ENCODE measurements around the gene DPH5. TPM values are rescaled to one million over a fixed set of nuclear protein-coding genes. Genes with fewer than 3 reads are reported as not detected.
"Not testable (repeated sequence)": the region's sequence is repeated elsewhere in the genome, so short reads cannot be mapped to it uniquely, and the experiment has no call there.

The DPH5 gene
- polyA plus RNA-seq, 4 donors: 16.8 to 34.8 (median 24.1) TPM

GRCh38 chr1:101043776-101044175 lies 18.2 kb upstream of the DPH5 start:
- peaks cover 0 to 16% of the 10 kb centered on the region in 2 donors for H3K9me3 ChIP-seq (ENCODE audit: control insufficient read depth in 2 of 2, insufficient read depth in 1 of 2, low read depth in 1 of 2, low read length in 1 of 2)
- FAIRE-seq (no peak), DNase-seq (peak in 1 of 2 donors; percentile 7)
- peaks cover 0 to 10% (median 2%) of the 10 kb centered on the region in 3 donors for H3K36me3 ChIP-seq (ENCODE audit: control insufficient read depth in 3 of 3, insufficient read depth in 2 of 3, low read depth in 1 of 3, low read length in 3 of 3)
- H3K4me3 ChIP-seq (ENCODE audit: low read depth in 1 of 3, low read length in 3 of 3): no peak overlapping the region
- no peak overlapping the region for H3K27ac ChIP-seq (ENCODE audit: low read depth in 1 of 3, low read length in 2 of 3)
- H3K4me1 ChIP-seq (ENCODE audit: control insufficient read depth in 3 of 3, insufficient read depth in 2 of 3, low read depth in 1 of 3, low read length in 2 of 3): peaks cover 0 to 3% (median 0%) of the 10 kb centered on the region in 3 donors
- H3K27me3 ChIP-seq (ENCODE audit: control insufficient read depth in 3 of 3, insufficient read depth in 3 of 3, low read length in 3 of 3): no peaks in the 10 kb centered on the region
- 88 to 93% (median 89%) methylated on average over 2 of the region's 2 CpGs for WGBS, 3 donors

DNA sequence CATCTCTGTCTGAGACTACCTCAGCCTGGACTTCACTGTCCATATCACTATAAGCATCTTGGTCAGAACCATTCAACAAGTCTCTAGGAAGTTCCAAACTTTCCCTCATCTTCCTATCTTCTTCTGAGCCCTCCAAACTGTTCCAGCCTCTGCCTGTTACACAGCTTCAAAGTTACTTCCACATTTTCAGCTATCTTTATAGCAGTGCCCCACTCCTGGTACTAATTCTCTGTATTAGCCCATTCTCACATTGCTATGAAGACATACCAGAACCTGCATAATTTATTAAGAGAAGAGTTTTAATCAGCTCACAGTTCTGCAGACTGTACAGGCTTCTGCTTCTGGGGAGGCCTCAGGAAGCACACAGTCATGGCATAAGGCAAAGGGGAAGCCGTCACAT lies 15.7 kb upstream of the DPH5 start:
- FAIRE-seq (no peak), DNase-seq (no peak)
- Histone ChIP-seq H3K27me3 (ENCODE audit: control insufficient read depth in 3 of 3, insufficient read depth in 3 of 3, low read length in 3 of 3) (no peaks in the 10 kb centered on the region), H3K27ac (ENCODE audit: low read depth in 1 of 3, low read length in 2 of 3) (no peak overlapping the region), H3K4me1 (ENCODE audit: control insufficient read depth in 3 of 3, insufficient read depth in 2 of 3, low read depth in 1 of 3, low read length in 2 of 3) (peaks cover 0 to 3% (median 0%) of the 10 kb centered on the region in 3 donors), H3K36me3 (ENCODE audit: control insufficient read depth in 3 of 3, insufficient read depth in 2 of 3, low read depth in 1 of 3, low read length in 3 of 3) (peaks cover 0 to 10% (median 2%) of the 10 kb centered on the region in 3 donors), H3K4me3 (ENCODE audit: low read depth in 1 of 3, low read length in 3 of 3) (no peak overlapping the region), H3K9me3 (ENCODE audit: control insufficient read depth in 2 of 2, insufficient read depth in 1 of 2, low read depth in 1 of 2, low read length in 1 of 2) (peaks cover 0 to 16% of the 10 kb centered on the region in 2 donors)
- 86 to 100% (median 92%) methylated on average over 1 of the region's 1 CpG for WGBS, 3 donors

DNA sequence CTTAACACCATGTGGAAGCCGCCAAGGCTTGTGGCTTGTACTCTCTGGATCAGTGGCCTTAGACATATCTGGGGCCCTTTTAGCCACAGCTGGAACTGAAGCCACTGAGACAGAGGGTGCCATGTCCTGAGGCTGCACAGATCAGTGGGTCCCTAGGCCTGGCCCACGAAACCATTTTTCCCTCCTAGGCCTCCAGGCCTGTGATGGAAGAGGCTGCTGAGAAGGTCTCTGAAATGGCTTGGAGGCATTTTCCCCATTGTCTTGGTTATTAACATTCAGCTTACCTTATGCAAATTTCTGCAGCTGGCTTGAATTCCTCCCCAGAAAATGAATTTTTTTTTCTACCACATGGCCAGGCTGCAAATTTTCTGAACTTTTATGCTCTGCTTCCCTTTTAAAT lies 15.1 kb upstream of the DPH5 start:
- DNase-seq (no peak), FAIRE-seq (no peak)
- Histone ChIP-seq H3K4me1 (ENCODE audit: control insufficient read depth in 3 of 3, insufficient read depth in 2 of 3, low read depth in 1 of 3, low read length in 2 of 3) (peaks cover 0 to 3% (median 0%) of the 10 kb centered on the region in 3 donors), H3K27ac (ENCODE audit: low read depth in 1 of 3, low read length in 2 of 3) (no peak overlapping the region), H3K27me3 (ENCODE audit: control insufficient read depth in 3 of 3, insufficient read depth in 3 of 3, low read length in 3 of 3) (no peaks in the 10 kb centered on the region), H3K4me3 (ENCODE audit: low read depth in 1 of 3, low read length in 3 of 3) (no peak overlapping the region), H3K36me3 (ENCODE audit: control insufficient read depth in 3 of 3, insufficient read depth in 2 of 3, low read depth in 1 of 3, low read length in 3 of 3) (peaks cover 0 to 10% (median 2%) of the 10 kb centered on the region in 3 donors), H3K9me3 (ENCODE audit: control insufficient read depth in 2 of 2, insufficient read depth in 1 of 2, low read depth in 1 of 2, low read length in 1 of 2) (peaks cover 0 to 16% of the 10 kb centered on the region in 2 donors)
- whole genome bisulfite sequencing, 3 donors: 96 to 100% (median 97%) methylated on average over 2 of the region's 2 CpGs

DNA sequence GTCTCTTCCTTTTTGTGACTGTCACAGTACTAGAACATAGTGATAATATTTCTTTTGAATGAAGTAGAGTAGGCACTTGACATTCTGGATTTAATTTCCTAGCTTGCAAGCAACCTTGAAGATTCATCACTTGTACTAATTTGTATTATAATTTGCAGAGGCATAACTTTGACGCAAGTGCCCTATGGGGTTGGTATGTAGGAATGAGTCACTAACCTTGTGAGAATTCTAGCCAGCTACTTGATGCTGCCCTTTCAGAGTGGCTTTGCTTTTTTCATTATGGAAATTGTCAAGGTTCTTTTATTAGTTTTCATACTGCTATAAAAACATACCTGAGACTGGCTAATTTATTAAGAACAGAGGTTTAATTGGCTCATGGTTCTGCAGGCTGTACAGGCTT lies 13.7 kb upstream of the DPH5 start:
- Histone ChIP-seq H3K27ac (ENCODE audit: low read depth in 1 of 3, low read length in 2 of 3) (no peak overlapping the region), H3K9me3 (ENCODE audit: control insufficient read depth in 2 of 2, insufficient read depth in 1 of 2, low read depth in 1 of 2, low read length in 1 of 2) (peaks cover 0 to 16% of the 10 kb centered on the region in 2 donors), H3K4me3 (ENCODE audit: low read depth in 1 of 3, low read length in 3 of 3) (no peak overlapping the region), H3K36me3 (ENCODE audit: control insufficient read depth in 3 of 3, insufficient read depth in 2 of 3, low read depth in 1 of 3, low read length in 3 of 3) (peaks cover 0 to 10% (median 2%) of the 10 kb centered on the region in 3 donors), H3K4me1 (ENCODE audit: control insufficient read depth in 3 of 3, insufficient read depth in 2 of 3, low read depth in 1 of 3, low read length in 2 of 3) (peaks cover 0 to 1% (median 0%) of the 10 kb centered on the region in 3 donors), H3K27me3 (ENCODE audit: control insufficient read depth in 3 of 3, insufficient read depth in 3 of 3, low read length in 3 of 3) (no peaks in the 10 kb centered on the region)
- FAIRE-seq: no peak
- WGBS, 3 donors: 96 to 100% (median 100%) methylated on average over 1 of the region's 1 CpG
- DNase-seq: no peak

DNA sequence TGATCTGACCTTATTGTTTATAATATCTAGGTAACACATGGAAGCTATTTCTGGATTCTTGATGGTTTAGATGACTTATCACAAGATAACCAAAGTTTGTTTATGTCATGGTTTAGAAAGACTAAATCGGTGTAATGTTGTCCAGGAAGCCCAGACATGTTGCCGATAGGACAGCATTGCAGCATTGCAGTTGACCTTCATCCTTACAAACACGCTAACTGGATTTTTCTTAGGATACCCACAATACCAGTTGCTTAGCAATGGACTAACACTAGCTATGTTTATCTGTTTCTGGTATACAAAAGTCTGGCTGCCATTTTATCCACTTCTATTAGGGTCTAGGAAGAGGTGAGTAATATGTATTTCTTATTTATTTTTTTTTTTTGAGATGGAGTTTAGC lies 11.7 kb upstream of the DPH5 start:
- 87 to 93% (median 89%) methylated on average over 3 of the region's 3 CpGs for WGBS, 3 donors

DNA sequence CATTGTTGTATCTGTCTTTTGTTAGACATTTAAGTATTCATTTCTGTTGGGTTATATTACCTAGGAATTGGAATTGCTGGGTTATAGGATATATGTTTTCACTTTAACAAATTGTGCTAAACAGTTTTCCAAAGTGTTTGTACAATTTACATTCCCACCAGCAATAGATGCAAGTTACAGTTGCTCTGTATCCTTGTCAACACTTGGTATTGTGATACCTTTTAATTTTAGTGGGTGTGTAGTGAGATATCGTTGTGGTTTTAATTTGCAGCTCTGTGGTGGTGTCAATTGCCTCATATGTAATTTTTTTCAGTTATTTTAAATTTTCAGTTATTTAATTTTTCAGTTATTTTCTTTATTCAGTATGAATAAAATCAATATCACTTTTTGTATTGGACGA lies 7.4 kb upstream of the DPH5 start:
- H3K4me3 ChIP-seq (ENCODE audit: low read depth in 1 of 3, low read length in 3 of 3): no peak overlapping the region
- no peak for DNase-seq
- H3K9me3 ChIP-seq (ENCODE audit: control insufficient read depth in 2 of 2, insufficient read depth in 1 of 2, low read depth in 1 of 2, low read length in 1 of 2): no peaks in the 10 kb centered on the region
- peak; percentile 30 for FAIRE-seq
- H3K36me3 ChIP-seq (ENCODE audit: control insufficient read depth in 3 of 3, insufficient read depth in 2 of 3, low read depth in 1 of 3, low read length in 3 of 3): no peaks in the 10 kb centered on the region
- 95 to 99% (median 97%) methylated on average over 2 of the region's 2 CpGs for WGBS, 3 donors
- H3K4me1 ChIP-seq (ENCODE audit: control insufficient read depth in 3 of 3, insufficient read depth in 2 of 3, low read depth in 1 of 3, low read length in 2 of 3): no peaks in the 10 kb centered on the region
- H3K27ac ChIP-seq (ENCODE audit: low read depth in 1 of 3, low read length in 2 of 3): no peak overlapping the region
- H3K27me3 ChIP-seq (ENCODE audit: control insufficient read depth in 3 of 3, insufficient read depth in 3 of 3, low read length in 3 of 3): no peaks in the 10 kb centered on the region

More for the DNA sequence above, 11.7 kb upstream of the DPH5 start:
- Histone ChIP-seq H3K27me3 (ENCODE audit: control insufficient read depth in 3 of 3, insufficient read depth in 3 of 3, low read length in 3 of 3) (no peaks in the 10 kb centered on the region), H3K27ac (ENCODE audit: low read depth in 1 of 3, low read length in 2 of 3) (no peak overlapping the region), H3K36me3 (ENCODE audit: control insufficient read depth in 3 of 3, insufficient read depth in 2 of 3, low read depth in 1 of 3, low read length in 3 of 3) (peaks cover 0 to 10% (median 0%) of the 10 kb centered on the region in 3 donors), H3K4me3 (ENCODE audit: low read depth in 1 of 3, low read length in 3 of 3) (no peak overlapping the region), H3K4me1 (ENCODE audit: control insufficient read depth in 3 of 3, insufficient read depth in 2 of 3, low read depth in 1 of 3, low read length in 2 of 3) (no peaks in the 10 kb centered on the region), H3K9me3 (ENCODE audit: control insufficient read depth in 2 of 2, insufficient read depth in 1 of 2, low read depth in 1 of 2, low read length in 1 of 2) (peaks cover 0 to 16% of the 10 kb centered on the region in 2 donors)
- DNase-seq (no peak), FAIRE-seq (no peak)

DNA sequence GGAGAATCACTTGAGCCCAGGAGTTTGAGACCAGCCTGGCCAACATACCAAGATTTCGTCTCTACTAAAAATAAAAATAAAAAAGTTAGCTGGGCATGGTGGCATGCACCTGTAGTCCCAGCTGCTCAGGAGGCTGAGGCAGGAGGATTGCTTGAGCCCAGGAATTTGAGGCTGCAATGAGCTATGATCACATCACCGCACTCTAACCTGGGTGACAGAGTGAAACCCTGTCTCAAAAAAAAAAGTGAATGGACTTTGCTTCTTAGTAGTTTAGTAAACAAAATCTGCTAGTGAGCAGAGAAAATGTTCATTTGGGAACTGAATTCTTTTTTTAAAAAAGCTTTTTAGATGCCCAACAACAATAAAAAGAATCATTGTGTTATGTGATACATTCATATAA lies 6.5 kb upstream of the DPH5 start:
- FAIRE-seq; H3K4me3 ChIP-seq (ENCODE audit: low read depth in 1 of 3, low read length in 3 of 3): not testable (repeated sequence)
- 96 to 98% (median 97%) methylated on average over 2 of the region's 2 CpGs for WGBS, 3 donors

GRCh38 chr1:101030881-101031280 lies 5.3 kb upstream of the DPH5 start:
- no peak overlapping the region for H3K4me3 ChIP-seq (ENCODE audit: low read depth in 1 of 3, low read length in 3 of 3)
- H3K27me3 ChIP-seq (ENCODE audit: control insufficient read depth in 3 of 3, insufficient read depth in 3 of 3, low read length in 3 of 3): no peaks in the 10 kb centered on the region
- no peaks in the 10 kb centered on the region for H3K9me3 ChIP-seq (ENCODE audit: control insufficient read depth in 2 of 2, insufficient read depth in 1 of 2, low read depth in 1 of 2, low read length in 1 of 2)
- H3K36me3 ChIP-seq (ENCODE audit: control insufficient read depth in 3 of 3, insufficient read depth in 2 of 3, low read depth in 1 of 3, low read length in 3 of 3): no peaks in the 10 kb centered on the region
- H3K27ac ChIP-seq (ENCODE audit: low read depth in 1 of 3, low read length in 2 of 3): no peak overlapping the region
- H3K4me1 ChIP-seq (ENCODE audit: control insufficient read depth in 3 of 3, insufficient read depth in 2 of 3, low read depth in 1 of 3, low read length in 2 of 3): peaks cover 0 to 3% (median 0%) of the 10 kb centered on the region in 3 donors
- 86 to 98% (median 98%) methylated on average over 4 of the region's 4 CpGs for WGBS, 3 donors
- FAIRE-seq: no peak
- DNase-seq: no peak

More for the DNA sequence above, 6.5 kb upstream of the DPH5 start:
- not testable (repeated sequence) for H3K9me3 ChIP-seq (ENCODE audit: control insufficient read depth in 2 of 2, insufficient read depth in 1 of 2, low read depth in 1 of 2, low read length in 1 of 2); H3K36me3 ChIP-seq (ENCODE audit: control insufficient read depth in 3 of 3, insufficient read depth in 2 of 3, low read depth in 1 of 3, low read length in 3 of 3); H3K27ac ChIP-seq (ENCODE audit: low read depth in 1 of 3, low read length in 2 of 3); H3K27me3 ChIP-seq (ENCODE audit: control insufficient read depth in 3 of 3, insufficient read depth in 3 of 3, low read length in 3 of 3); DNase-seq; H3K4me1 ChIP-seq (ENCODE audit: control insufficient read depth in 3 of 3, insufficient read depth in 2 of 3, low read depth in 1 of 3, low read length in 2 of 3)

DNA sequence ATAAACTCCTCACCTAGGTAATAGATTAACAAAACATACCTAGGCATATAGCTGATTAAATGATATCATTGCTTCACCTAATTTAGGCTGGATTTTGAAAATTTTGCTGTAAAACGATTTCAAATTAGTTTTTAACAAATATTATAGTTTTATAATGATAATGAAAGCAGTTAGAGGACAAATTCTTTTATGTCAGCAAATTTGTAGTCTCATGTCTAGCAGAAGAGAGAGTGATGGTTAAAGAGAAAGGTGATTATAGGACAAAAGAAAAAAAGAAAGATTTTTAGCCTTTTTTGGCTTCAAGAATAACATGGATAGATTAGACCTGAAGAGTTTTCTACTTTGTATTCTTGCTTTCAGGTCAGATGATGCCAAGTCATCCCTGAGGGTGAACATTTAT lies 3.6 kb upstream of the DPH5 start:
- Histone ChIP-seq H3K27me3 (ENCODE audit: control insufficient read depth in 3 of 3, insufficient read depth in 3 of 3, low read length in 3 of 3) (no peaks in the 10 kb centered on the region), H3K4me1 (ENCODE audit: control insufficient read depth in 3 of 3, insufficient read depth in 2 of 3, low read depth in 1 of 3, low read length in 2 of 3) (peaks cover 3 to 4% (median 4%) of the 10 kb centered on the region in 3 donors), H3K27ac (ENCODE audit: low read depth in 1 of 3, low read length in 2 of 3) (no peak overlapping the region), H3K36me3 (ENCODE audit: control insufficient read depth in 3 of 3, insufficient read depth in 2 of 3, low read depth in 1 of 3, low read length in 3 of 3) (no peaks in the 10 kb centered on the region), H3K9me3 (ENCODE audit: control insufficient read depth in 2 of 2, insufficient read depth in 1 of 2, low read depth in 1 of 2, low read length in 1 of 2) (no peaks in the 10 kb centered on the region), H3K4me3 (ENCODE audit: low read depth in 1 of 3, low read length in 3 of 3) (no peak overlapping the region)
- WGBS, 3 donors: 74 to 83% (median 78%) methylated on average over 1 of the region's 1 CpG
- no peak for FAIRE-seq
- DNase-seq: no peak

All from small intestine (tissue), 7 donors.